NB4 (cell line): ENCODE data around the gene EPB41L5.
"Not testable (repeated sequence)": the region's sequence is repeated elsewhere in the genome, so short reads cannot be mapped to it uniquely, and the experiment has no call there.

ENCODE experiments used
- DNase-seq: peaks from one replicate; pipeline ENCODE4 v3.0.0; 2010; ENCODE audit warnings: low read depth
- H3K4me3 ChIP-seq: one replicate; pipeline ENCODE4 v1.5.1; 2011; ENCODE audit warnings: mild to moderate bottlenecking, low read depth, low read length, moderate library complexity
- CTCF ChIP-seq: IDR thresholded peaks from one replicate; pipeline ENCODE4 v1.5.1; 2012; ENCODE audit warnings: low read depth, low read length
- MAX ChIP-seq: IDR thresholded peaks from 2 replicates; pipeline ENCODE4 v1.6.1; 2011; ENCODE audit warnings: low read depth, low read length
- MYC ChIP-seq: IDR thresholded peaks from 2 replicates; pipeline ENCODE4 v1.6.1; 2011; ENCODE audit warnings: low read depth, low read length
- POLR2A ChIP-seq: IDR thresholded peaks from 2 replicates; pipeline ENCODE4 v1.6.1; 2011; ENCODE audit warnings: mild to moderate bottlenecking; ENCODE audit not compliant: insufficient read length; ENCODE audit errors: extremely low read depth

EPB41L5 gene

GRCh38 chr2:120036145-120036544 is 23.3 kb downstream of the EPB41L5 start:
- TF ChIP-seq CTCF = no peak
- no peak for DNase-seq
- no peak overlapping the region for H3K4me3 ChIP-seq

- DNase-seq = no peak
- no peak for TF ChIP-seq POLR2A
- TF ChIP-seq MAX = no peak
- TF ChIP-seq MYC = no peak
- TF ChIP-seq CTCF = no peak
- H3K4me3 ChIP-seq = no peak overlapping the region
These were observed 25.2 kb downstream of the EPB41L5 start for GRCh38 chr2:120037995-120038541.

GRCh38 chr2:120042359-120042758 is 29.5 kb downstream of the EPB41L5 start:
- no peak for TF ChIP-seq MYC
- no peak for TF ChIP-seq POLR2A
- TF ChIP-seq MAX = no peak
- no peak for TF ChIP-seq CTCF
- H3K4me3 ChIP-seq = no peak overlapping the region
- no peak for DNase-seq

GRCh38 chr2:120044336-120044735 is 31.5 kb downstream of the EPB41L5 start:
- H3K4me3 ChIP-seq = no peak overlapping the region
- TF ChIP-seq POLR2A = no peak
- TF ChIP-seq CTCF = no peak
- TF ChIP-seq MYC = no peak
- no peak for TF ChIP-seq MAX
- DNase-seq = no peak

GRCh38 chr2:120045775-120046174 is 32.9 kb downstream of the EPB41L5 start:
- not testable (repeated sequence) for H3K4me3 ChIP-seq, DNase-seq

- H3K4me3 ChIP-seq, DNase-seq: not testable (repeated sequence)
These were observed 33.4 kb downstream of the EPB41L5 start for GRCh38 chr2:120046252-120046651.

- H3K4me3 ChIP-seq = no peak overlapping the region
- no peak for DNase-seq
- TF ChIP-seq POLR2A = no peak
- TF ChIP-seq MYC = no peak
- no peak for TF ChIP-seq MAX
- TF ChIP-seq CTCF = no peak
These were observed 39.7 kb downstream of the EPB41L5 start for GRCh38 chr2:120052597-120052996.
